Esophagus (tissue), 2 donors: ENCODE results near the gene RABGAP1L. TPM values are rescaled to one million over a fixed set of nuclear protein-coding genes. Genes with fewer than 3 reads are reported as not detected.

ENCODE experiments used
- H3K27ac ChIP-seq, 2 donors: one replicate each; pipeline ENCODE4 v1.5.1; 2013; ENCODE audit warnings: low read depth in 2 of 2, mild to moderate bottlenecking in 2 of 2, inconsistent platforms in 1 of 2, low read length in 1 of 2, moderate library complexity in 1 of 2
- H3K27me3 ChIP-seq, 2 donors: one replicate each; pipeline ENCODE4 v1.6.1; 2013; ENCODE audit warnings: low read length in 2 of 2, control low read depth in 1 of 2, mild to moderate bottlenecking in 1 of 2; ENCODE audit not compliant: insufficient read depth in 2 of 2, control insufficient read depth in 1 of 2
- H3K36me3 ChIP-seq, 2 donors: one replicate each; pipeline ENCODE4 v1.6.1; 2013; ENCODE audit warnings: low read length in 1 of 2; ENCODE audit not compliant: control insufficient read depth in 2 of 2, insufficient read depth in 2 of 2
- H3K4me1 ChIP-seq, 2 donors: one replicate each; pipeline ENCODE4 v1.6.1; 2013; ENCODE audit warnings: low read length in 1 of 2; ENCODE audit not compliant: control insufficient read depth in 2 of 2, insufficient read depth in 2 of 2
- H3K4me3 ChIP-seq, 2 donors: one replicate each; pipeline ENCODE4 v1.5.1; 2013; ENCODE audit warnings: low read length in 2 of 2, mild to moderate bottlenecking in 2 of 2, low read depth in 1 of 2, moderate library complexity in 1 of 2
- H3K9me3 ChIP-seq, 2 donors: one replicate each; pipeline ENCODE4 v1.6.1; 2013; ENCODE audit warnings: mild to moderate bottlenecking in 2 of 2, low read depth in 1 of 2, low read length in 1 of 2, moderate library complexity in 1 of 2; ENCODE audit not compliant: control insufficient read depth in 2 of 2, insufficient read depth in 1 of 2
- WGBS, 2 donors: extraction: QIAGEN DNeasy Blood & Tissue Kit; methylation state at CpG; one replicate each; pipeline ENCODE4 v1.1.7; 2013; 5-methylcytosine and 5-hydroxymethylcytosine counted together
- polyA plus RNA-seq, 2 donors: library from polyadenylated mRNA; stranded (reverse); fragments of 200-250 nt; gene quantifications; one replicate each; pipeline ENCODE4 v1.2.3, GENCODE V29; 2013
- donor health status: healthy with polysubstance abuse.
- donor health status: Bipolar disorder and iron deficiency.

The RABGAP1L gene
- polyA plus RNA-seq, 2 donors = 9.2 to 13.0 TPM

DNA sequence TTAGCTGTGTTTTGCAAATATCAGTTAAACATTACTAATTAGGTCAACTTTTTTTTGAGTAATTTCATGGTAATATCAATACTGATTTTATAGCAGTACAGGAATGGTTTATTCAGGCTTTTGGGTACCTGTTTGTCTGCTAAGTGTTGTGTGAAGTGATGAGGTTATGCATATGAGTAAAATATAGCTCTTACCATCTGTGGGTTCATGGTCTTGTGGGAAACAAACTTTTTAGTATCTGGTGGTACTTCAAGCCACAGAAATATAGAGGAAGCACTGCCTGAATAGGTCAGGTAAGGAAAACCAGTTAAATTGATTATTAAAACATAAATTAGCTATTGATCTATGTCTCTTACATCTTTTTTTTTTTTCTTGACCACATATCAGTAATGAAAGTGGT is 113.9 kb downstream of the RABGAP1L start:
- Histone ChIP-seq H3K4me3 (no peak overlapping the region), H3K4me1 (no peaks in the 10 kb centered on the region), H3K36me3 (no peaks in the 10 kb centered on the region), H3K27me3 (no peaks in the 10 kb centered on the region), H3K27ac (no peak overlapping the region), H3K9me3 (no peaks in the 10 kb centered on the region)

DNA sequence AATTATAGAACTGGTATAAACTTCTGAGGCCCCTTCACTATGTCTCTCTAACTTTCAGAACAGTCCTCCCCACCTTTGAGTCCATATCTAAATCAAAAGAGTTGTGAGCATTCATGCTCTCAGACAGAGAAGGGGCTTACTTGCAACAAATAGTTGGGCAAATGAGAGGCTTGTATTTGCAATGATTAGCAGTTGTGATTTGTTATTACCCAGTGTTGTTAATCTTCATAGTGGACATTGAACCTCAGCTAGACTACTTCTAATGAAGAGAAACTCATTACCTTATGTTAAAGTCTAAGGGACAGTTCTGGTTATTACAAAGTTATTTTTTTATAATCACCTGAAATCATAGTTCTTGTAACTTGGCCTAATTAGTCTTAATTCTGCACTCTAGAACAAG is 114.5 kb downstream of the RABGAP1L start:
- Histone ChIP-seq H3K36me3 (no peaks in the 10 kb centered on the region), H3K4me1 (no peaks in the 10 kb centered on the region), H3K4me3 (no peak overlapping the region), H3K27me3 (no peaks in the 10 kb centered on the region), H3K27ac (no peak overlapping the region), H3K9me3 (no peaks in the 10 kb centered on the region)

DNA sequence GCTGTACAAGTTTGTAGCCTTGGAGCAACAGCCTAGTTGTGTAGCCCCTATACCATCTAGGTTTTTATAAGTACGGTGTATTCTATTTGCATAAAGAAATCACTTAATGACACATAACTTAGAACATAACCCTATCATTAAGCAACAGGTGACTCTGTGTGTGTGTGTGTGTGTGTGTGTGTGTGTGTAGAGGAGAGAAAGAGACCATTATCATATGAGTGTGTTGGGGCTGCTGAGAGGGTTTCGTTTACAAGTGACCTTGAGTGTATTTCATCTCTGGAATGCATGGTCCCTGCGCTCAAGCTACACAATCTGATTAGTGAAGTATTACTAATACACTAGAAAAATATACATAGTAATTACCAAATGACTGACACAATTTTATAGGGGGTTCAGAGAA is 115.1 kb downstream of the RABGAP1L start:
- H3K27me3 ChIP-seq = no peaks in the 10 kb centered on the region
- H3K9me3 ChIP-seq = no peaks in the 10 kb centered on the region
- H3K4me1 ChIP-seq = no peaks in the 10 kb centered on the region
- no peaks in the 10 kb centered on the region for H3K36me3 ChIP-seq
- no peak overlapping the region for H3K27ac ChIP-seq
- H3K4me3 ChIP-seq = no peak overlapping the region
- WGBS, 2 donors = 83 to 92% methylated on average over 3 of the region's 3 CpGs

DNA sequence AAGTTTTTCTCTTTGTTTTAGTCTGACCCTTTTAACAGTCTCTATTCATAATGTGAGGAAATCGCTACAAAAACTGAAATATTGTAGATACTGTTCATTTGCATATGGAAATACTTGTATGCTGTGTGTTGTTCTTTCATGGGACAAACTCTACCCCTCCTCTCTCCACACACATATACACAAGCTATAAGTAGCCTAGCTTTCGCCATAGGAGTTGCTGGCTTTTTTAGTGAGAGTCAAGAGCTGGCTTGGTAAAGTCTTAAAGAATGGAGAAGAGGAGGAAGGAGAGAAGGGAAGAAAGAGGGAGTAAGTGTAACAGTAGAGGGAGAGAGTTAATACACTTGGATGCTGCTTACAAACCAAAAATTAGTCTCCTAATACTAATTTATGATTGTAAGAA is 115.6 kb downstream of the RABGAP1L start:
- 95 to 98% methylated on average over 2 of the region's 2 CpGs for WGBS, 2 donors
- H3K9me3 ChIP-seq = no peaks in the 10 kb centered on the region
- H3K27ac ChIP-seq = no peak overlapping the region
- no peak overlapping the region for H3K4me3 ChIP-seq
- H3K36me3 ChIP-seq = no peaks in the 10 kb centered on the region
- no peaks in the 10 kb centered on the region for H3K4me1 ChIP-seq
- H3K27me3 ChIP-seq = no peaks in the 10 kb centered on the region

DNA sequence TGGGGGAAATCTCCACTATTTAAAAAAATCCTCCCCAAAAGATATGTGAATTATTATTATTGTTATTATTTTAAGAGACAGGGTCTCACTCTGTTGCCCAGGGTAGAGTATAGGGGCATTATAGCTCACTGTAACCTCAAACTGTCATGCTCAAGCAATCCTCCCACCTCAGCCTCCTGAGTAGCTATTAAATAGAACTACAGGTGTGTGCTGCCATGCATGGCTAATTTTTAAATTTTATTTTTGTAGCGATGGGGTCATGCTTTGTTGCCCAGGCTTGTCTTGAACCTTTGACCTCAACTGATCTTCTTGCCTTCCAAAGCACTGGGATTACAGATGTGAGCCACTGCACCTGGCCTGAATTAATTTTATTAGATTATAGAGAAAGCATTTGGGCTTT is 116.8 kb downstream of the RABGAP1L start:
- H3K4me1 ChIP-seq = no peaks in the 10 kb centered on the region
- WGBS, 2 donors = 78 to 81% methylated on average over 1 of the region's 1 CpG
- H3K9me3 ChIP-seq = no peaks in the 10 kb centered on the region

DNA sequence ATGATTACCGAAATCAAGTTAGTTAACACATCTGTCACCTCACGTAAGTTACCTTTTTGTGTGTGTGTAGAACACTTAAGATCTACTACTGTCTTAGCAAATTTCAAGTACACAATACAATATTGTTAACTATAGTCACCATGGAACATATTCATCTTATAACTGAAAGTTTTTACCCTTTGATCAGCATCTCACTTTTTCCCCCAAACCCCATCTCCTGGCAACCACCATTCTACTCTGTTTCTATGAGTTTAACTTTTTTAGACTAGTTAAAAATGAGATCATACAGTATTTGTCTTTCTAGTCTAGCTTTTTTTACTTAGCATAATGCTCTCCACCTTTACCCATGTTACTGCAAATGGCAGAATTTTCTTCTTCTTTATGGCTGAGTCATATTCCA is 124.7 kb downstream of the RABGAP1L start:
- H3K36me3 ChIP-seq = no peaks in the 10 kb centered on the region
- 98 to 99% methylated on average over 2 of the region's 2 CpGs for WGBS, 2 donors
- H3K4me3 ChIP-seq = no peak overlapping the region

More for the DNA sequence above, 116.8 kb downstream of the RABGAP1L start:
- H3K4me3 ChIP-seq = no peak overlapping the region
- H3K27ac ChIP-seq = no peak overlapping the region
- H3K27me3 ChIP-seq = no peaks in the 10 kb centered on the region
- no peaks in the 10 kb centered on the region for H3K36me3 ChIP-seq

DNA sequence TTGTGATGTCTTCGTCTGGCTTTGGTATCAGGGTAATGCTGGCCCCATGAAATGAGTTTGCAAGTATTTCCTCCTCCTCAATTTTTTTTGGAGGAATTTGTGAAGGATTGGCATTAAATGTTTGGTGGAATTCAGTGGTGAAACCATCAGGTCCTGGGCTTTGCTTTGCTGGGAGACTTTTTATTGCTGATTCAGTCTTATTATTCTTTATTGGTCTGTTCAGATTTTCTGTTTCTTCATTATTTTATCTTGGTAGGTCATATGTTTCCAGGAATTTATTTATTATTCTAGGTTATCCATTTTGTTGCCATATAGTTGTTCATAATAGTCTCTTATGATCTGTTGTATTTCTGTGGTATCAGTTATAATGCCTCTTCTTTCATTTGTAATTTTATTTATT is 126.7 kb downstream of the RABGAP1L start:
- H3K4me3 ChIP-seq = no peak overlapping the region
- no peaks in the 10 kb centered on the region for H3K36me3 ChIP-seq
- H3K4me1 ChIP-seq = no peaks in the 10 kb centered on the region
- H3K9me3 ChIP-seq = peaks cover 0 to 6% of the 10 kb centered on the region in 2 donors
- WGBS, 2 donors = 90 to 94% methylated on average over 1 of the region's 1 CpG
- no peaks in the 10 kb centered on the region for H3K27me3 ChIP-seq
- no peak overlapping the region for H3K27ac ChIP-seq

More for the DNA sequence above, 124.7 kb downstream of the RABGAP1L start:
- no peak overlapping the region for H3K27ac ChIP-seq
- no peaks in the 10 kb centered on the region for H3K9me3 ChIP-seq
- H3K27me3 ChIP-seq = no peaks in the 10 kb centered on the region
- no peaks in the 10 kb centered on the region for H3K4me1 ChIP-seq

DNA sequence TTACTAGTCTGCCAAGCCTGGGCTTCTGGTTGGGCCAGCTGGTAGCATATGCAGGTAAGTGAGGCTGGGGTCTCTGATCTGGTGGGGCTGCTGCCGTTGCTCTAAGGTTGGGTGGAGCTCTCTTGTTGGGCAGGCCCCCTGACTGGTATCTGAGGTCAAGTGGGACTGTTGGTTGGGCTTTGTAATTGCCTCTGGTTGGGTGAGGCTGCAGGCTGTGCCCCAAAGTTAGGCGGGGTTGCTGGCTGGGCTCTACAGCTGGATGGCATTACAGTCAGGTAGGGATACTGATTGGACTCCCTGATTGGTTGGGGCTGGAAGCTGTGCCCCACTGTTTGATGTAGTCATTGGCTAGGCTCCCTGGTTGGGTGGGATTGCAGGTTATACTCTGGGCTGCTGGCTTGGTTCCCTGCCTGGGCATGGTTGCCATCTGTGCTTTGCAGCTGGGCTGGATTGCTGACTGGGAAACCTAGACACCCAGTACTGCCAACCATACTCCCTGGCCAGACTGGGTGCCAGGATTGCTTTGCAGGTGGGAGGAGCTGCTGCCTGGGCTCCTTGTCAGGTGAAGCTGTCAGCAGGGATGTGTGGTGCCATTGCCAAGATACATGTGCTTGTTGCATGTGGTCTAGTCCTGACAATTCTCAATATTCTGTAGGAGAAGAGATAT is 130.5 kb downstream of the RABGAP1L start:
- H3K4me3 ChIP-seq = no peak overlapping the region
- H3K4me1 ChIP-seq = no peaks in the 10 kb centered on the region
- no peak overlapping the region for H3K27ac ChIP-seq
- peaks cover 0 to 6% of the 10 kb centered on the region in 2 donors for H3K9me3 ChIP-seq
- 66 to 75% methylated on average over 2 of the region's 2 CpGs for WGBS, 2 donors
- no peaks in the 10 kb centered on the region for H3K36me3 ChIP-seq
- no peaks in the 10 kb centered on the region for H3K27me3 ChIP-seq

DNA sequence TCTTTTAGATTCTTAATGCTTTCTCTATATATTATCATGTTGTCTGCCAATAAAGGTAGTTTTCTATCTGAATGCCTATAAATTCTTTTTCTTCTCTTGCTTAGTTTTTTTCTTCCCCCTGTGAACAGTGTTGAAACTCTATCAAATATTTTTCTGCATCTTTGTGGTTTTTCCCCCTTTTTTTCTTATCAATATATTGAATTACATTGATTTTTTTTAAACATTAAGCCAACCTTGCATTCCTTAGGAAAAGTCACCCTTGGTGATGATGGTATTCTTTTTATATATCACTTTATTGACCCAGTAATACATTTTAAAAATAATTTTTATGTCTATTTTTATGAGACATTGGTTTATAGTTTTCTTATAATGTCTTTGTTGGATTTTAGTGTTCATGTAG is 131.7 kb downstream of the RABGAP1L start:
- Histone ChIP-seq H3K27ac (no peak overlapping the region), H3K4me3 (no peak overlapping the region), H3K9me3 (peaks cover 0 to 6% of the 10 kb centered on the region in 2 donors), H3K27me3 (no peaks in the 10 kb centered on the region), H3K4me1 (no peaks in the 10 kb centered on the region), H3K36me3 (no peaks in the 10 kb centered on the region)

DNA sequence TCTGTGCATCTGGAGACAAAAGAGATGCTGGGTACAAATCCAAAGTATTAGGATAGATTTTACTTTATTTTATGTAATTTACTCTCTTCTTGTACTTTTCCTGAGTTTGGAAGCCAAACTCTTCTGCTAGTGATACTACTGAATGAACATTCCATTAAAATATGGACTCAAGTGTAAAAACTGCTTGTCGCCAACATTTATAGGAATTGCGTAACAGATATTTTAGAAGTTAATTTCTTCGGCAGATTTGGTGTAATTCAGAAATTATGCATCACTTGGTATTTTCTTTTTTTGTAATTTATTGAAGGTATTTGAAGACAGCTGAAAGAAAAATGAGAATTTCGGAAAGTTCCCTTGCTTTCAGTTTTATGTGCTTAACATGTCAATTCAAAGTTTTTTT is 137.0 kb downstream of the RABGAP1L start:
- Histone ChIP-seq H3K27ac (no peak overlapping the region), H3K27me3 (no peaks in the 10 kb centered on the region), H3K4me3 (no peak overlapping the region), H3K36me3 (no peaks in the 10 kb centered on the region), H3K4me1 (no peaks in the 10 kb centered on the region), H3K9me3 (peaks cover 3 to 4% of the 10 kb centered on the region in 2 donors)
- WGBS, 2 donors = 94 to 95% methylated on average over 4 of the region's 4 CpGs
